GM23338 (cell line): ENCODE data around the gene DRGX. TPM values are rescaled to one million over a fixed set of nuclear protein-coding genes. Genes with fewer than 3 reads are reported as not detected.

Experiments used
- ATAC-seq: fragments of 200-7000 bp; cut with Tn5 transposase; 3 replicates; pipeline ENCODE4 v1.9.1; 2020
- DNase-seq: peaks from one replicate; pipeline ENCODE4 v3.0.0-alpha.2; 2015; ENCODE audit warnings: low spot score
- H2AFZ ChIP-seq: fragments of 200-600 bp; sonication (generic); 2 replicates; pipeline ENCODE4 v1.8.0; 2016; ENCODE audit warnings: antibody characterized with exemption, mild to moderate bottlenecking, moderate library complexity
- H3F3A ChIP-seq: fragments of 200-600 bp; sonication (generic); replicated peaks from 2 replicates; pipeline ENCODE4 v1.8.0; 2017; ENCODE audit warnings: antibody characterized with exemption, mixed run types, low read depth
- H3K27ac ChIP-seq: fragments of 200-600 bp; sonication (generic); 2 replicates; pipeline ENCODE4 v1.6.1; 2016; ENCODE audit warnings: low read depth
- H3K27me3 ChIP-seq: fragments of 200-600 bp; sonication (generic); 2 replicates; pipeline ENCODE4 v1.8.0; 2016; ENCODE audit warnings: mild to moderate bottlenecking, mixed run types, moderate library complexity; ENCODE audit not compliant: insufficient read depth
- H3K36me3 ChIP-seq: fragments of 200-600 bp; sonication (generic); 2 replicates; pipeline ENCODE4 v1.8.0; 2016; ENCODE audit warnings: mild to moderate bottlenecking; ENCODE audit not compliant: insufficient read depth
- H3K4me1 ChIP-seq: fragments of 200-600 bp; sonication (generic); 2 replicates; pipeline ENCODE4 v1.8.0; 2016; ENCODE audit warnings: mild to moderate bottlenecking, moderate library complexity; ENCODE audit not compliant: insufficient read depth
- H3K4me2 ChIP-seq: fragments of 200-600 bp; sonication (generic); 2 replicates; pipeline ENCODE4 v1.7.1; 2017; ENCODE audit warnings: mixed run types
- H3K4me3 ChIP-seq: fragments of 200-600 bp; sonication (generic); 2 replicates; pipeline ENCODE4 v1.6.1; 2016; ENCODE audit warnings: mixed run types
- H3K79me2 ChIP-seq: fragments of 200-600 bp; sonication (generic); replicated peaks from 2 replicates; pipeline ENCODE4 v1.8.0; 2017; ENCODE audit warnings: mild to moderate bottlenecking; ENCODE audit not compliant: insufficient read depth
- H3K9me2 ChIP-seq: fragments of 200-600 bp; sonication (generic); 2 replicates; pipeline ENCODE4 v1.8.0; 2017; ENCODE audit not compliant: insufficient read depth
- H4K20me1 ChIP-seq: fragments of 200-600 bp; sonication (generic); replicated peaks from 2 replicates; pipeline ENCODE4 v1.8.0; 2017; ENCODE audit warnings: mild to moderate bottlenecking; ENCODE audit not compliant: insufficient read depth
- H3K27ac Mint-ChIP-seq: 2 replicates; pipeline ENCODE4 v1.8.0; 2020; ENCODE audit warnings: inconsistent platforms, mild to moderate bottlenecking, moderate library complexity, mixed read lengths
- H3K27me3 Mint-ChIP-seq: 3 replicates; pipeline ENCODE4 v1.8.0; 2022; ENCODE audit warnings: low read depth, mild to moderate bottlenecking, moderate library complexity, mixed read lengths, inconsistent platforms; ENCODE audit not compliant: insufficient read depth, poor library complexity
- H3K36me3 Mint-ChIP-seq: 3 replicates; pipeline ENCODE4 v1.8.0; 2021; ENCODE audit warnings: low read depth, mild to moderate bottlenecking, inconsistent platforms, moderate library complexity, mixed read lengths
- H3K4me1 Mint-ChIP-seq: 3 replicates; pipeline ENCODE4 v1.8.0; 2020; ENCODE audit warnings: mild to moderate bottlenecking, inconsistent platforms, mixed read lengths
- H3K4me3 Mint-ChIP-seq: 3 replicates; pipeline ENCODE4 v1.8.0; 2021; ENCODE audit warnings: moderate library complexity, mild to moderate bottlenecking, inconsistent platforms, mixed read lengths
- H3K9me3 Mint-ChIP-seq: 3 replicates; pipeline ENCODE4 v1.8.0; 2020; ENCODE audit warnings: moderate library complexity, mild to moderate bottlenecking, inconsistent platforms, mixed read lengths
- CREB1 ChIP-seq: fragments of 250-450 bp; sonication (Bioruptor Pico); IDR thresholded peaks from 2 replicates; pipeline ENCODE4 v1.5.0; 2020; ENCODE audit warnings: low read depth, mild to moderate bottlenecking, moderate library complexity
- CTCF ChIP-seq, 2 experiments: fragments of 200-600 bp in 1 of 2; sonication (generic) in 1 of 2; conservative IDR thresholded peaks; 2 replicates each; pipeline versions ENCODE4 v1.5.1 to v1.6.1; 2016 to 2017; ENCODE audit warnings: antibody characterized with exemption in 2 of 2, low read depth in 2 of 2, mild to moderate bottlenecking in 2 of 2, moderate library complexity in 1 of 2
- ETS1 ChIP-seq: IDR thresholded peaks from 2 replicates; pipeline ENCODE4 v1.6.1; 2016; ENCODE audit warnings: antibody characterized with exemption
- EZH2 ChIP-seq: fragments of 200-600 bp; sonication (generic); IDR thresholded peaks from one replicate; pipeline ENCODE4 v1.8.0; 2017; ENCODE audit warnings: antibody characterized with exemption, mild to moderate bottlenecking, low read depth; ENCODE audit not compliant: unreplicated experiment
- EZH2phosphoT487 ChIP-seq: fragments of 200-600 bp; sonication (generic); IDR thresholded peaks from one replicate; pipeline ENCODE4 v1.8.1; 2018; ENCODE audit warnings: antibody characterized with exemption; ENCODE audit not compliant: unreplicated experiment
- JUNB ChIP-seq: IDR thresholded peaks from one replicate; pipeline ENCODE4 v1.6.1; 2016; ENCODE audit warnings: antibody characterized with exemption; ENCODE audit not compliant: unreplicated experiment
- NANOG ChIP-seq: IDR thresholded peaks from 2 replicates; pipeline ENCODE4 v1.6.1; 2016; ENCODE audit warnings: antibody characterized with exemption, borderline replicate concordance
- POLR2AphosphoS5 ChIP-seq: IDR thresholded peaks from 2 replicates; pipeline ENCODE4 v1.6.1; 2016; ENCODE audit warnings: antibody characterized with exemption, low read depth
- REST ChIP-seq: IDR thresholded peaks from one replicate; pipeline ENCODE4 v1.6.1; 2018; ENCODE audit warnings: antibody characterized with exemption; ENCODE audit not compliant: unreplicated experiment
- STAT1 ChIP-seq: IDR thresholded peaks from one replicate; pipeline ENCODE4 v1.6.1; 2016; ENCODE audit warnings: antibody characterized with exemption; ENCODE audit not compliant: unreplicated experiment
- ZNF114 ChIP-seq: fragments of 250-450 bp; sonication (Bioruptor Pico); IDR thresholded peaks from 2 replicates; pipeline ENCODE4 v1.5.0; 2020; ENCODE audit warnings: mild to moderate bottlenecking, moderate library complexity
- ZNF331 ChIP-seq: fragments of 250-450 bp; sonication (Bioruptor Pico); IDR thresholded peaks from 2 replicates; pipeline ENCODE4 v1.5.0; 2020; ENCODE audit warnings: low read depth, mild to moderate bottlenecking, moderate library complexity
- polyA plus RNA-seq: library from polyadenylated mRNA; unstranded; fragments of >200 nt; fragmentation: Nextera tagmentation; extraction: Ambion mirVana; gene quantifications from 2 replicates; pipeline ENCODE4 v1.2.1, GENCODE V29; 2016
- total RNA-seq: library from RNA; depleted of rRNA; stranded (reverse); fragments of >200 nt; shearing (Covaris generic); gene quantifications from 2 replicates; pipeline ENCODE4 v1.2.3, GENCODE V29; 2014
- TF ChIP-seq, protein P1 (sequence below): fragments of 250-450 bp; sonication (Bioruptor Pico); IDR thresholded peaks from 2 replicates; pipeline ENCODE4 v1.5.0; 2020; ENCODE audit warnings: mild to moderate bottlenecking, moderate library complexity

DRGX gene
- total and polyA plus RNA-seq, 2 experiments from 2014 or later, result not detected

- Histone ChIP-seq H3K79me2 (no peaks in the 10 kb centered on the region), H3K27me3 (peaks cover 100% of the 10 kb centered on the region), H3K27ac (no peak overlapping the region), H3K4me3 (peak overlapping the region; percentile 73), H3K9me2 (no peaks in the 10 kb centered on the region), H3K4me2 (peak overlapping the region; percentile 96), H3F3A (0 out of 2 replicates have a peak, but pooled peaks cover 9% of the 10 kb centered on the region), H4K20me1 (peaks cover 22% of the 10 kb centered on the region), H2AFZ (peak overlapping the region; percentile 85), H3K4me1 (peaks cover 31% of the 10 kb centered on the region), H3K36me3 (no peaks in the 10 kb centered on the region)
- no peak for TF ChIP-seq CREB1 (CRISPR knock-in tag)
- TF ChIP-seq, protein P1, sequence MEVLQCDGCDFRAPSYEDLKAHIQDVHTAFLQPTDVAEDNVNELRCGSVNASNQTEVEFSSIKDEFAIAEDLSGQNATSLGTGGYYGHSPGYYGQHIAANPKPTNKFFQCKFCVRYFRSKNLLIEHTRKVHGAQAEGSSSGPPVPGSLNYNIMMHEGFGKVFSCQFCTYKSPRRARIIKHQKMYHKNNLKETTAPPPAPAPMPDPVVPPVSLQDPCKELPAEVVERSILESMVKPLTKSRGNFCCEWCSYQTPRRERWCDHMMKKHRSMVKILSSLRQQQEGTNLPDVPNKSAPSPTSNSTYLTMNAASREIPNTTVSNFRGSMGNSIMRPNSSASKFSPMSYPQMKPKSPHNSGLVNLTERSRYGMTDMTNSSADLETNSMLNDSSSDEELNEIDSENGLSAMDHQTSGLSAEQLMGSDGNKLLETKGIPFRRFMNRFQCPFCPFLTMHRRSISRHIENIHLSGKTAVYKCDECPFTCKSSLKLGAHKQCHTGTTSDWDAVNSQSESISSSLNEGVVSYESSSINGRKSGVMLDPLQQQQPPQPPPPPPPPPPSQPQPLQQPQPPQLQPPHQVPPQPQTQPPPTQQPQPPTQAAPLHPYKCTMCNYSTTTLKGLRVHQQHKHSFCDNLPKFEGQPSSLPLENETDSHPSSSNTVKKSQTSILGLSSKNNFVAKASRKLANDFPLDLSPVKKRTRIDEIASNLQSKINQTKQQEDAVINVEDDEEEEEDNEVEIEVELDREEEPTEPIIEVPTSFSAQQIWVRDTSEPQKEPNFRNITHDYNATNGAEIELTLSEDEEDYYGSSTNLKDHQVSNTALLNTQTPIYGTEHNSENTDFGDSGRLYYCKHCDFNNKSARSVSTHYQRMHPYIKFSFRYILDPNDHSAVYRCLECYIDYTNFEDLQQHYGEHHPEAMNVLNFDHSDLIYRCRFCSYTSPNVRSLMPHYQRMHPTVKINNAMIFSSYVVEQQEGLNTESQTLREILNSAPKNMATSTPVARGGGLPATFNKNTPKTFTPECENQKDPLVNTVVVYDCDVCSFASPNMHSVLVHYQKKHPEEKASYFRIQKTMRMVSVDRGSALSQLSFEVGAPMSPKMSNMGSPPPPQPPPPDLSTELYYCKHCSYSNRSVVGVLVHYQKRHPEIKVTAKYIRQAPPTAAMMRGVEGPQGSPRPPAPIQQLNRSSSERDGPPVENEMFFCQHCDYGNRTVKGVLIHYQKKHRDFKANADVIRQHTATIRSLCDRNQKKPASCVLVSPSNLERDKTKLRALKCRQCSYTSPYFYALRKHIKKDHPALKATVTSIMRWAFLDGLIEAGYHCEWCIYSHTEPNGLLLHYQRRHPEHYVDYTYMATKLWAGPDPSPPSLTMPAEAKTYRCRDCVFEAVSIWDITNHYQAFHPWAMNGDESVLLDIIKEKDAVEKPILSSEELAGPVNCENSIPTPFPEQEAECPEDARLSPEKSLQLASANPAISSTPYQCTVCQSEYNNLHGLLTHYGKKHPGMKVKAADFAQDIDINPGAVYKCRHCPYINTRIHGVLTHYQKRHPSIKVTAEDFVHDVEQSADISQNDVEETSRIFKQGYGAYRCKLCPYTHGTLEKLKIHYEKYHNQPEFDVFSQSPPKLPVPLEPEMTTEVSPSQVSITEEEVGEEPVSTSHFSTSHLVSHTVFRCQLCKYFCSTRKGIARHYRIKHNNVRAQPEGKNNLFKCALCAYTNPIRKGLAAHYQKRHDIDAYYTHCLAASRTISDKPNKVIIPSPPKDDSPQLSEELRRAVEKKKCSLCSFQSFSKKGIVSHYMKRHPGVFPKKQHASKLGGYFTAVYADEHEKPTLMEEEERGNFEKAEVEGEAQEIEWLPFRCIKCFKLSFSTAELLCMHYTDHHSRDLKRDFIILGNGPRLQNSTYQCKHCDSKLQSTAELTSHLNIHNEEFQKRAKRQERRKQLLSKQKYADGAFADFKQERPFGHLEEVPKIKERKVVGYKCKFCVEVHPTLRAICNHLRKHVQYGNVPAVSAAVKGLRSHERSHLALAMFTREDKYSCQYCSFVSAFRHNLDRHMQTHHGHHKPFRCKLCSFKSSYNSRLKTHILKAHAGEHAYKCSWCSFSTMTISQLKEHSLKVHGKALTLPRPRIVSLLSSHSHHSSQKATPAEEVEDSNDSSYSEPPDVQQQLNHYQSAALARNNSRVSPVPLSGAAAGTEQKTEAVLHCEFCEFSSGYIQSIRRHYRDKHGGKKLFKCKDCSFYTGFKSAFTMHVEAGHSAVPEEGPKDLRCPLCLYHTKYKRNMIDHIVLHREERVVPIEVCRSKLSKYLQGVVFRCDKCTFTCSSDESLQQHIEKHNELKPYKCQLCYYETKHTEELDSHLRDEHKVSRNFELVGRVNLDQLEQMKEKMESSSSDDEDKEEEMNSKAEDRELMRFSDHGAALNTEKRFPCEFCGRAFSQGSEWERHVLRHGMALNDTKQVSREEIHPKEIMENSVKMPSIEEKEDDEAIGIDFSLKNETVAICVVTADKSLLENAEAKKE (CRISPR knock-in tag), result no peak
- no peak for TF ChIP-seq EZH2phosphoT487
- no peak for TF ChIP-seq STAT1
- no peak for TF ChIP-seq ETS1
- TF ChIP-seq CTCF (conservative IDR thresholded peaks at IDR 0.05; ENCODE audit: low read depth in 2 of 2), result no peak
- no peak for TF ChIP-seq NANOG
- TF ChIP-seq POLR2AphosphoS5, result no peak
- no peak for TF ChIP-seq ZNF114
- TF ChIP-seq EZH2, result peak; percentile 49
- TF ChIP-seq REST, result peak; percentile 87
- no peak for TF ChIP-seq JUNB
- TF ChIP-seq ZNF331 (CRISPR knock-in tag), result no peak
- peak; percentile 67 for ATAC-seq
- DNase-seq, result peak; percentile 78
- Mint-ChIP-seq H3K27me3 (peaks cover 77% of the 10 kb centered on the region), H3K36me3 (no peaks in the 10 kb centered on the region), H3K27ac (no peak overlapping the region), H3K4me3 (peak overlapping the region; percentile 75), H3K4me1 (peaks cover 33% of the 10 kb centered on the region), H3K9me3 (no peaks in the 10 kb centered on the region)
Measured at GRCh38 chr10:49398000-49398861, 2.3 kb upstream of the DRGX start.
